Astrocyte (in vitro differentiated cells and primary cell): ENCODE measurements around the gene DENND1C. TPM values are rescaled to one million over a fixed set of nuclear protein-coding genes. Genes with fewer than 3 reads are reported as not detected.

ENCODE experiments used
- DNase-seq: peaks from one replicate; pipeline ENCODE4 v3.0.0-alpha.2; 2010; ENCODE audit warnings: low read depth
- FAIRE-seq: peaks from 2 replicates; lab custom pipeline; 2011; peaks lifted over from hg19 to GRCh38; lab: Jason Lieb, UNC
- H2AFZ ChIP-seq: 2 replicates; pipeline ENCODE4 v1.6.0; 2012; ENCODE audit warnings: low read depth, low read length, inconsistent platforms
- H3K27ac ChIP-seq: 2 replicates; pipeline ENCODE4 v1.5.1; 2011; ENCODE audit warnings: low read depth, low read length, inconsistent platforms
- H3K27me3 ChIP-seq: 2 replicates; pipeline ENCODE4 v1.6.0; 2011; ENCODE audit warnings: low read length, inconsistent platforms; ENCODE audit not compliant: insufficient read depth
- H3K36me3 ChIP-seq: 2 replicates; pipeline ENCODE4 v1.5.1; 2011; ENCODE audit warnings: low read length, inconsistent platforms; ENCODE audit not compliant: insufficient read depth
- H3K4me1 ChIP-seq: 2 replicates; pipeline ENCODE4 v1.5.1; 2011; ENCODE audit warnings: low read length, inconsistent platforms; ENCODE audit not compliant: insufficient read depth
- H3K4me2 ChIP-seq: 2 replicates; pipeline ENCODE4 v1.6.0; 2012; ENCODE audit warnings: low read length, inconsistent platforms
- H3K4me3 ChIP-seq: 2 replicates; pipeline ENCODE4 v1.5.1; 2011; ENCODE audit warnings: low read depth, mild to moderate bottlenecking, low read length, inconsistent platforms; ENCODE audit not compliant: insufficient read depth
- H3K79me2 ChIP-seq: 2 replicates; pipeline ENCODE4 v1.6.0; 2012; ENCODE audit warnings: mild to moderate bottlenecking, low read length, inconsistent platforms; ENCODE audit not compliant: insufficient read depth
- H3K9ac ChIP-seq: 2 replicates; pipeline ENCODE4 v1.6.0; 2012; ENCODE audit warnings: mild to moderate bottlenecking, low read length, inconsistent platforms
- H3K9me3 ChIP-seq: 2 replicates; pipeline ENCODE4 v1.5.1; 2012; ENCODE audit warnings: low read depth, mild to moderate bottlenecking, low read length, inconsistent platforms; ENCODE audit not compliant: insufficient read depth
- H4K20me1 ChIP-seq: 2 replicates; pipeline ENCODE4 v1.6.0; 2012; ENCODE audit warnings: low read length, inconsistent platforms; ENCODE audit not compliant: insufficient read depth
- H3K27ac Mint-ChIP-seq: one replicate; pipeline ENCODE4 v1.8.0; 2021; ENCODE audit warnings: mild to moderate bottlenecking, mixed read lengths; ENCODE audit not compliant: unreplicated experiment
- H3K27me3 Mint-ChIP-seq: one replicate; pipeline ENCODE4 v1.8.0; 2021; ENCODE audit warnings: low read depth, mixed read lengths; ENCODE audit not compliant: unreplicated experiment
- H3K36me3 Mint-ChIP-seq: one replicate; pipeline ENCODE4 v1.8.0; 2021; ENCODE audit warnings: low read depth, mixed read lengths; ENCODE audit not compliant: unreplicated experiment
- H3K4me1 Mint-ChIP-seq: one replicate; pipeline ENCODE4 v1.8.0; 2021; ENCODE audit warnings: low read depth, mixed read lengths; ENCODE audit not compliant: unreplicated experiment
- H3K4me3 Mint-ChIP-seq: one replicate; pipeline ENCODE4 v1.8.0; 2021; ENCODE audit warnings: mild to moderate bottlenecking, moderate library complexity, mixed read lengths; ENCODE audit not compliant: unreplicated experiment
- H3K9me3 Mint-ChIP-seq: one replicate; pipeline ENCODE4 v1.8.0; 2021; ENCODE audit warnings: mild to moderate bottlenecking, mixed read lengths; ENCODE audit not compliant: unreplicated experiment
- CTCF ChIP-seq: IDR thresholded peaks from 2 replicates; pipeline ENCODE4 v1.5.1; 2011; ENCODE audit warnings: low read depth, mild to moderate bottlenecking, inconsistent platforms, low read length, moderate library complexity; ENCODE audit not compliant: insufficient read depth
- EZH2 ChIP-seq: IDR thresholded peaks from 2 replicates; pipeline ENCODE4 v1.6.1; 2012; ENCODE audit warnings: mild to moderate bottlenecking, low read length, inconsistent platforms; ENCODE audit not compliant: insufficient read depth
- total RNA-seq: library from RNA; stranded (reverse); gene quantifications from 2 replicates; pipeline ENCODE4 v1.2.1, GENCODE V29; 2021

DENND1C gene
- total RNA-seq, 1 donor from 2014 or later, result not detected

DNA sequence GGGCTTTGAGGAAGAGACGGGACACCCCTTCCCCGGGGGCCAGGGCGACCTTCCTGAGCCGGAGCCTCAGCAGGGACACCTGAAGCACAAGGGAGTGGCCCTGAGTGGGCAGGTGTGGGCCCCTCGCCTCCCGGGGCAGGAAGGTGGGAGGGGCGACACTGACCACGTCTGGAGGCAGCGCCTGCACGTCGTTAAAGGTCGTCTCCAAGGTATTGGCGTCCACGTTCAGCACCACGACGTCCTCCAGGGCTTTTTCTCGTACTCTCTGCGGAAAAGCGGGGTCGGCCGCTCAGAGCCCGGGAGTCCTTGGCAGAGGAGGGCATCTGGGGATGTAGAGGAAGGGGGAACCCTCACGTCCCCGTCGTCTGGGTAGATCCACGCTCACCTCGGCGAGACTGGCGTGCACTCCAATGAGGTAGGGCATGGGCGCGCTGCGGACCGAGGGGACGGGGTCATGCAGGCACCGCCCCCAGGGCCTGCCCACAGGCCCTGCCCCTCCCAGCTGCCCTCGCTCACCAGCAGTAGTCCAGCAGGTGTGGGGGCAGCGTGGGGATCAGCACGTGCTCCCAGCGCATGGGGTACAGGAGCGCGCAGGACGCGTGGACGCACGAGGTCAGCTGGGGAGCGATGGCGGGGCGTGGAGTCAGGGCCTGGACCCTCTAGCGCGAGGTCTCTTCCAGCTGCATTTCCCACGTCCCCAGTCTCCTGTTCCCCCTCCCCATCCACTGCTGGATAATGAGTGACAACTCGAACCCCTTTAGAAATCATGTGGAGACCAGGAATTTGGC lies 6.1 kb downstream of the DENND1C start:
- no peak overlapping the region for H3K27ac Mint-ChIP-seq
- no peak overlapping the region for H3K9ac ChIP-seq
- no peaks in the 10 kb centered on the region for H3K9me3 ChIP-seq
- H3K4me1 Mint-ChIP-seq, result no peaks in the 10 kb centered on the region
- DNase-seq, result no peak
- peak overlapping the region; percentile 45 for H3K4me3 Mint-ChIP-seq
- H3K27me3 ChIP-seq, result peaks cover 6% of the 10 kb centered on the region
- H3K4me2 ChIP-seq, result peak overlapping the region; percentile 67
- H3K36me3 ChIP-seq, result no peaks in the 10 kb centered on the region
- no peak overlapping the region for H3K27ac ChIP-seq
- peaks cover 11% of the 10 kb centered on the region for H3K27me3 Mint-ChIP-seq
- TF ChIP-seq CTCF (no peak), EZH2 (peak; percentile 41)
- no peaks in the 10 kb centered on the region for H3K36me3 Mint-ChIP-seq
- peak overlapping the region; percentile 26 for H2AFZ ChIP-seq
- no peaks in the 10 kb centered on the region for H3K9me3 Mint-ChIP-seq
- H3K79me2 ChIP-seq, result no peaks in the 10 kb centered on the region
- H3K4me1 ChIP-seq, result no peaks in the 10 kb centered on the region
- H3K4me3 ChIP-seq, result no peak overlapping the region
- H4K20me1 ChIP-seq, result no peaks in the 10 kb centered on the region
- FAIRE-seq, result no peak

DNA sequence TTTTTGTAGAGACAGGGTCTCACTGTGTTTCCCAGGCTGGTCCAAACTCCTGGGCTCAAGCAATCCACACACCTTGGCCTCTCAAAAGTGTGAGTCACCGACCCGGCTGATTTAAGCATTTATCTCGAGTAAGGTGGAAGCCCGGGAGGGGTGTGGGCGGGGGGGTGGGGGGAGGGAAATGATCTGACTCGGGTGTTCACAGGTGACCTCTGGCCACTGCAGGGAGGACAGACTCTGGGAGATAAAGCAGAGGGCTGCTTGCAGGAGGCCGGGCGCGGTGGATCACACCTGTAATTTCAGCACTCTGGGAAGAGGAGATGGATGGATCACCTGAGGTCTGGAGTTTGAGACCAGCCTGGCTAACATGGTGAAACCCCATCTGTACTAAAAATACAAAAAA lies 7.9 kb downstream of the DENND1C start:
- FAIRE-seq (no peak), DNase-seq (no peak)
- no peaks in the 10 kb centered on the region for H3K36me3 Mint-ChIP-seq

More for the DNA sequence above, 7.9 kb downstream of the DENND1C start:
- no peaks in the 10 kb centered on the region for H3K79me2 ChIP-seq
- no peak overlapping the region for H2AFZ ChIP-seq
- no peak overlapping the region for H3K4me3 ChIP-seq
- Mint-ChIP-seq H3K9me3 (no peaks in the 10 kb centered on the region), H3K4me3 (no peak overlapping the region), H3K4me1 (no peaks in the 10 kb centered on the region), H3K27me3 (peaks cover 12% of the 10 kb centered on the region), H3K27ac (no peak overlapping the region)
- H3K4me1 ChIP-seq, result no peaks in the 10 kb centered on the region
- no peaks in the 10 kb centered on the region for H4K20me1 ChIP-seq
- H3K27me3 ChIP-seq, result peaks cover 11% of the 10 kb centered on the region
- no peak overlapping the region for H3K27ac ChIP-seq
- no peak overlapping the region for H3K4me2 ChIP-seq
- TF ChIP-seq CTCF, result no peak
- no peaks in the 10 kb centered on the region for H3K9me3 ChIP-seq
- H3K36me3 ChIP-seq, result no peaks in the 10 kb centered on the region
- no peak overlapping the region for H3K9ac ChIP-seq
